Measurements from ENCODE around the gene LMBR1.
"Not testable (repeated sequence)": the region's sequence is repeated elsewhere in the genome, so short reads cannot be mapped to it uniquely, and the experiment has no call there.

The LMBR1 gene

DNA sequence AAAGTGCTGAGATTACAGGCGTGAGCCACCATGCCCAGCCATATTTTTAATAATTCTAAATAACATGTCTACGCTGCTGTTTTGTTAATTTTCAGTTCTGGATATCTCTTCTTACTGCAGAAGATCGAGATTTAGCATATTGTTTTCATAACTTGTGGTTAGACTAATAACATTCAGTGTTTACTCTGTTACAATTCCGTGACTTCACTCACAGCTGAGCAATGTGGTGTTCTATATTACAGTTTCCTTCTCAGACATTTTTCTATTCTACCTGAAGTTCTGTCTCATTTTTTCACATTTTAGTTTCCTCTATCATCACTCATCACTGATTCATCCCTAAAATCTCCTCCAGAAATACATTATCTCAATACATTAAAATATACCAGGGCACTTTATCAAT, 241.5 kb downstream of the LMBR1 start:
- no peak for DNase-seq (ENCODE audit: low spot score)
- Histone ChIP-seq H3K36me3 (replicated peaks in 1 of 2; ENCODE audit: control insufficient read depth in 2 of 2, insufficient read depth in 2 of 2, low read length in 2 of 2) (no peaks in the 10 kb centered on the region), H2BK15ac (ENCODE audit: low read length) (no peak overlapping the region), H3K4me2 (ENCODE audit: insufficient read depth, low read length, poor library complexity, severe bottlenecking) (no peak overlapping the region), H4K91ac (ENCODE audit: low read depth, low read length, poor library complexity) (no peak overlapping the region), H3K4ac (ENCODE audit: low read length) (no peak overlapping the region), H3K27me3 (ENCODE audit: control insufficient read depth in 3 of 3, insufficient read depth in 3 of 3, low read depth in 1 of 3, low read length in 3 of 3) (no peaks in the 10 kb centered on the region), H3K14ac (ENCODE audit: low read length) (no peak overlapping the region), H3K9me3 (replicated peaks in 1 of 2; ENCODE audit: control insufficient read depth in 2 of 2, insufficient read depth in 1 of 2, low read depth in 1 of 2, low read length in 2 of 2) (no peaks in the 10 kb centered on the region), H3K18ac (ENCODE audit: low read length) (no peak overlapping the region), H3K9ac (ENCODE audit: low read depth, low read length, poor library complexity) (no peak overlapping the region), H3K4me1 (ENCODE audit: control insufficient read depth in 2 of 2, insufficient read depth in 1 of 2, low read depth in 1 of 2, low read length in 2 of 2) (peaks cover under 1 to 4% of the 10 kb centered on the region in 2 donors), H2AFZ (ENCODE audit: low read length) (no peak overlapping the region), H4K8ac (ENCODE audit: low read depth, low read length) (no peak overlapping the region), H2BK5ac (ENCODE audit: low read length) (no peak overlapping the region), H3K4me3 (ENCODE audit: low read length in 2 of 2) (no peak overlapping the region), H3K79me1 (ENCODE audit: low read depth, low read length) (no peaks in the 10 kb centered on the region), H3K27ac (replicated peaks; ENCODE audit: low read length) (no peak overlapping the region), H2BK12ac (ENCODE audit: low read length) (no peak overlapping the region), H2BK120ac (ENCODE audit: low read depth, low read length) (no peak overlapping the region), H2AK5ac (ENCODE audit: low read depth, low read length) (no peak overlapping the region), H3K23ac (ENCODE audit: low read depth, low read length, poor library complexity) (no peak overlapping the region)
- WGBS, 2 donors (ENCODE audit: extremely low coverage in 2 of 2, insufficient read length in 2 of 2, insufficient replicate concordance in 1 of 2): no CpG with 5 or more reads among the region's 4 CpGs

DNA sequence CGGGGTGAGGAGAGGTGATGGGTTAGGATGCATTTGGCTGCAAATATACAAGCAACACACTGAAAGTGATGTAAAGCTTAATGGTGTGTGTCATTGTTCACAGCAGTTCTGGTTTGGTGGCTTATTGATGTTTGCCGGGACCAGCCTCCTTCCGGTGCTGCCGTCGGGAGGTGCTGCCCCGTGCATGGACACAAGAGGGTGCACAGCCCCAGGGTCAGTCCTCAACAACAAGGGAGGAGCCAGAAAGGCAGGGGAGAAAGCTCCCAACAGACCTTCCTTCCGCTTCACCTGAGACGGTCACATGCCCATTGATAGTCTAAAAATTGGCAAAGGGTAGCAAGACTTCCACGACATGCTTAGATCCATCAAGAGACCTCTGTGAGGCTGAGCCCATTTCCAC, 242.9 kb downstream of the LMBR1 start:
- Histone ChIP-seq H4K8ac (ENCODE audit: low read depth, low read length) (no peak overlapping the region), H3K4me1 (ENCODE audit: control insufficient read depth in 2 of 2, insufficient read depth in 1 of 2, low read depth in 1 of 2, low read length in 2 of 2) (peaks cover 0 to 3% of the 10 kb centered on the region in 2 donors), H2AFZ (ENCODE audit: low read length) (no peak overlapping the region), H2BK5ac (ENCODE audit: low read length) (no peak overlapping the region), H3K14ac (ENCODE audit: low read length) (no peak overlapping the region), H3K36me3 (replicated peaks in 1 of 2; ENCODE audit: control insufficient read depth in 2 of 2, insufficient read depth in 2 of 2, low read length in 2 of 2) (no peaks in the 10 kb centered on the region), H2BK12ac (ENCODE audit: low read length) (no peak overlapping the region), H3K9ac (ENCODE audit: low read depth, low read length, poor library complexity) (no peak overlapping the region), H3K4ac (ENCODE audit: low read length) (no peak overlapping the region), H2AK5ac (ENCODE audit: low read depth, low read length) (no peak overlapping the region), H3K79me1 (ENCODE audit: low read depth, low read length) (no peaks in the 10 kb centered on the region), H3K18ac (ENCODE audit: low read length) (peak overlapping the region; percentile 25), H3K4me3 (ENCODE audit: low read length in 2 of 2) (no peak overlapping the region), H3K9me3 (replicated peaks in 1 of 2; ENCODE audit: control insufficient read depth in 2 of 2, insufficient read depth in 1 of 2, low read depth in 1 of 2, low read length in 2 of 2) (no peaks in the 10 kb centered on the region), H3K27ac (replicated peaks; ENCODE audit: low read length) (no peak overlapping the region), H4K91ac (ENCODE audit: low read depth, low read length, poor library complexity) (peak overlapping the region; percentile 74), H3K4me2 (ENCODE audit: insufficient read depth, low read length, poor library complexity, severe bottlenecking) (no peak overlapping the region), H3K27me3 (ENCODE audit: control insufficient read depth in 3 of 3, insufficient read depth in 3 of 3, low read depth in 1 of 3, low read length in 3 of 3) (no peaks in the 10 kb centered on the region), H2BK120ac (ENCODE audit: low read depth, low read length) (no peak overlapping the region), H3K23ac (ENCODE audit: low read depth, low read length, poor library complexity) (no peak overlapping the region), H2BK15ac (ENCODE audit: low read length) (no peak overlapping the region)
- no peak for DNase-seq (ENCODE audit: low spot score)
- no CpG with 5 or more reads among the region's 9 CpGs for WGBS, 2 donors (ENCODE audit: extremely low coverage in 2 of 2, insufficient read length in 2 of 2, insufficient replicate concordance in 1 of 2)

DNA sequence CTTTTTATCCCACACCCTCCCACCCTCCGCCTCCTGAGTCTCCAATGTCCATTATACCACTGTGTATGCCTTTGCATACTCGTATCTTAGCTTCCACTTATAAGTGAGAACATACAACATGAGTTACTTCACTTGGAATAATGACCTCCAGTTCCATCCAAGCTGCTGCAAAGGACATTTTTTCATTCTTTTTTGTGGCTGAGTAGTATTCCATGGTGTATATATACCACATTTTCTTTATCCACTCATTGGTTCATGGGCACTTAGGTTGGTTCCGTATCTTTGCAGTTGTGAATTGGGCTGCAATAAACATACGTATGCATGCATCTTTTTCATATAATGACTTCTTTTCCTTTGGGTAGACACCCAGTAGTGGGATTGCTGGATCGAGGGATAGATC, 245.7 kb downstream of the LMBR1 start:
- not testable (repeated sequence) for H4K8ac ChIP-seq (ENCODE audit: low read depth, low read length); H2BK12ac ChIP-seq (ENCODE audit: low read length); H3K79me1 ChIP-seq (ENCODE audit: low read depth, low read length); H3K4me1 ChIP-seq (ENCODE audit: control insufficient read depth in 2 of 2, insufficient read depth in 1 of 2, low read depth in 1 of 2, low read length in 2 of 2); H4K91ac ChIP-seq (ENCODE audit: low read depth, low read length, poor library complexity); H3K18ac ChIP-seq (ENCODE audit: low read length); H3K27me3 ChIP-seq (ENCODE audit: control insufficient read depth in 3 of 3, insufficient read depth in 3 of 3, low read depth in 1 of 3, low read length in 3 of 3); H3K36me3 ChIP-seq (replicated peaks in 1 of 2; ENCODE audit: control insufficient read depth in 2 of 2, insufficient read depth in 2 of 2, low read length in 2 of 2); H3K9ac ChIP-seq (ENCODE audit: low read depth, low read length, poor library complexity); H3K4ac ChIP-seq (ENCODE audit: low read length); H3K27ac ChIP-seq (replicated peaks; ENCODE audit: low read length); H3K4me3 ChIP-seq (ENCODE audit: low read length in 2 of 2); H2BK5ac ChIP-seq (ENCODE audit: low read length); H2AFZ ChIP-seq (ENCODE audit: low read length); H2BK15ac ChIP-seq (ENCODE audit: low read length); H3K14ac ChIP-seq (ENCODE audit: low read length); H2BK120ac ChIP-seq (ENCODE audit: low read depth, low read length); H2AK5ac ChIP-seq (ENCODE audit: low read depth, low read length); DNase-seq (ENCODE audit: low spot score); H3K9me3 ChIP-seq (replicated peaks in 1 of 2; ENCODE audit: control insufficient read depth in 2 of 2, insufficient read depth in 1 of 2, low read depth in 1 of 2, low read length in 2 of 2); H3K4me2 ChIP-seq (ENCODE audit: insufficient read depth, low read length, poor library complexity, severe bottlenecking); H3K23ac ChIP-seq (ENCODE audit: low read depth, low read length, poor library complexity)
- no CpG with 5 or more reads among the region's 5 CpGs for WGBS, 2 donors (ENCODE audit: extremely low coverage in 2 of 2, insufficient read length in 2 of 2, insufficient replicate concordance in 1 of 2)

DNA sequence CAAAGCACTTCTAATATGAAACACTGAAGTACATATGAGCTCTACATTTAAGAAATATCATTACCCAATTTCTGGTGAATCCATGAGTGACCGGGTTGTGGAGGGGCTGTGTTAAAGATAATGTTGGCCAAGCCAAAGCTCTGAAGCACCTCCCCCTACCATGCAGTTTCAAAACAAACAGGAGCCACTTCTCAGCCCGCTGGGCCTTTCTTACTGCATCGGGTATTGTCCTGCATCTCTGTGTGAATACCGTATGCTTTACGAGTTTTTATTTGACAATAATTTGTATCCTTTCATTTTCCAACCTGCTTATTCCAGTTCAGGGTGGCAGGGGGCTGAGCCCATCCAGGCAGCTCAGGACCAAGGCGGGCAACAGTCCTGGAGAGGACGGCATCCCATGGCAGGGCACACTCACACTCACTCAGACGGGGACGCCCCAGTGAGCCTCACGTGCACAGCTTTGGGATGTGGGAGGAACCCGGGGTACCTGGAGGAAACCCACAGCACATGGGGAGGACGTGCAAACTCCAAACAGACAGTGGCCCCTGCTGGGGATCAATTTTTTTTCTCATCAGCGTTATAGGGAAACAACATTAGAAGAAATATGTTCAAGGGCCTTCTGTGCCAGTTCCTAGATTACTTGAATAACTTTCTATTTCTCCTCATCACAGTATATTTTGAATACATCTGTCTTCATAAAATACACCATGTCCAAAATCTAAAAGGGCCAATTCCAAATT, 250.5 kb downstream of the LMBR1 start:
- Histone ChIP-seq H4K91ac (ENCODE audit: low read depth, low read length, poor library complexity) (no peak overlapping the region), H3K9ac (ENCODE audit: low read depth, low read length, poor library complexity) (no peak overlapping the region), H3K4me3 (ENCODE audit: low read length in 2 of 2) (no peak overlapping the region), H3K27me3 (ENCODE audit: control insufficient read depth in 3 of 3, insufficient read depth in 3 of 3, low read depth in 1 of 3, low read length in 3 of 3) (peaks cover 0 to 4% (median 0%) of the 10 kb centered on the region in 3 experiments), H2BK12ac (ENCODE audit: low read length) (no peak overlapping the region), H2AFZ (ENCODE audit: low read length) (no peak overlapping the region), H3K27ac (replicated peaks; ENCODE audit: low read length) (no peak overlapping the region), H3K9me3 (replicated peaks in 1 of 2; ENCODE audit: control insufficient read depth in 2 of 2, insufficient read depth in 1 of 2, low read depth in 1 of 2, low read length in 2 of 2) (peaks cover 7 to 10% of the 10 kb centered on the region in 2 donors), H3K4me1 (ENCODE audit: control insufficient read depth in 2 of 2, insufficient read depth in 1 of 2, low read depth in 1 of 2, low read length in 2 of 2) (peaks cover 1 to 8% of the 10 kb centered on the region in 2 donors), H3K4me2 (ENCODE audit: insufficient read depth, low read length, poor library complexity, severe bottlenecking) (no peak overlapping the region), H4K8ac (ENCODE audit: low read depth, low read length) (no peak overlapping the region), H2BK120ac (ENCODE audit: low read depth, low read length) (no peak overlapping the region), H3K36me3 (replicated peaks in 1 of 2; ENCODE audit: control insufficient read depth in 2 of 2, insufficient read depth in 2 of 2, low read length in 2 of 2) (peaks cover 0 to 2% of the 10 kb centered on the region in 2 donors), H3K18ac (ENCODE audit: low read length) (no peak overlapping the region), H3K23ac (ENCODE audit: low read depth, low read length, poor library complexity) (no peak overlapping the region), H2BK15ac (ENCODE audit: low read length) (no peak overlapping the region), H3K14ac (ENCODE audit: low read length) (no peak overlapping the region), H2BK5ac (ENCODE audit: low read length) (no peak overlapping the region), H2AK5ac (ENCODE audit: low read depth, low read length) (no peak overlapping the region), H3K4ac (ENCODE audit: low read length) (no peak overlapping the region), H3K79me1 (ENCODE audit: low read depth, low read length) (peaks cover 5% of the 10 kb centered on the region)
- WGBS, 2 donors (ENCODE audit: extremely low coverage in 2 of 2, insufficient read length in 2 of 2, insufficient replicate concordance in 1 of 2): no CpG with 5 or more reads among the region's 13 CpGs
- DNase-seq (ENCODE audit: low spot score): no peak

Data from neuronal stem cell (in vitro differentiated cells).